Motor neuron (in vitro differentiated cells): Measurements from ENCODE around the gene SLC7A4. TPM values are rescaled to one million over a fixed set of nuclear protein-coding genes. Genes with fewer than 3 reads are reported as not detected.

Experiments used
- ATAC-seq, 8 experiments: fragments of 200-7000 bp; cut with Tn5 transposase; replicated peaks in 6 of 8; 2 replicates each; pipeline ENCODE4 v1.8.0; 2021; ENCODE audit warnings: mild to moderate bottlenecking in 8 of 8, moderate library complexity in 8 of 8
- H3K27ac ChIP-seq, 2 donors: fragments of 250-450 bp; sonication (Bioruptor Pico); 2 replicates each; pipeline ENCODE4 v1.9.0; 2021; ENCODE audit warnings: antibody characterized with exemption in 2 of 2, mild to moderate bottlenecking in 2 of 2, moderate library complexity in 1 of 2
- H3K4me1 ChIP-seq, 2 donors: fragments of 250-450 bp; sonication (Bioruptor Pico); replicated peaks in 1 of 2; 2 replicates each; pipeline ENCODE4 v1.6.1; 2021; ENCODE audit warnings: antibody characterized with exemption in 2 of 2, mild to moderate bottlenecking in 2 of 2, moderate library complexity in 1 of 2
- H3K4me3 ChIP-seq, 5 donors: fragments of 250-450 bp; sonication (Bioruptor Pico); 2 replicates each; pipeline ENCODE4 v1.9.0; 2021; ENCODE audit warnings: antibody characterized with exemption in 5 of 5, mild to moderate bottlenecking in 5 of 5, moderate library complexity in 4 of 5
- WGBS, 10 experiments: fragments of 450-650 bp; shearing (Covaris generic); methylation state at CpG; one replicate each; pipeline ENCODE4 v1.0.0; 2022; 5-methylcytosine and 5-hydroxymethylcytosine counted together
- in situ Hi-C, 9 experiments: fragments of 400-800 bp; cut with MboI; loops; one replicate each; pipeline ENCODE4 v1.15.0; 2021; ENCODE audit warnings: low sequenced_read_pairs in 9 of 9, low pct_unique_long_range_greater_than_20kb in 2 of 9; ENCODE audit not compliant: unreplicated experiment in 9 of 9
- total RNA-seq, 8 experiments: library from RNA; unstranded; fragments of 300-600 nt; gene quantifications; 2 replicates each; pipeline versions ENCODE4 v1.2.3 to v1.2.4, GENCODE V29; 2022

The SLC7A4 gene
- total RNA-seq, 8 experiments from 2014 or later = 0.15 to 1.5 (median 0.42) TPM

DNA sequence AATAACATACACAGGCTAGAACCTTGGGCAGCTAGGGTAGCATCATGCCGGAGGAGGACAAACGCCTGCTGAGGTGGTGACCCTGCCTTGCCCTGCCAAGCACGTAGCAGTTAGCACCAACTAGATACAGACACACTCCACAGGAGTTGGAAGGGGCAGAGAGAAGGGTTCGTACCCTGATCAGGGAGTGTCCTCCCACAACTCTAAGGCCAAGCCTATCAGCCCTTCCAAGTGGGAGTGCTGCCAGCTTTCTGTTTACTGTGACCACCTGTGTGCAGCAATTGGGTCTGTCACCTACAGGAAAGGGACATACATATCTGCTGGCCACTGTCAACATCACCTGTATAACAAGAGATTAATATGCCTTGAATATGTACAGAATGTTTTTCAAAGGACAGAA is 28.6 kb downstream of the SLC7A4 start:
- no peak overlapping the region for H3K27ac ChIP-seq
- WGBS, 10 experiments = 70 to 87% (median 80%) methylated on average over 1 to 3 of the region's 4 CpGs; no CpG with 5 or more reads in 4 of the 10 experiments
- no peak for ATAC-seq
- in situ Hi-C loops = loop anchor here in 2 of 9 experiments (25.0 kb wide), 2 partner anchors 91 to 109 kb away; partner anchors contain the start of gene CRKL (in 1 of the 2)
- H3K4me3 ChIP-seq = peak overlapping the region in 1 of 5 donors; percentile 81
- H3K4me1 ChIP-seq = peaks cover 17 to 23% of the 10 kb centered on the region in 2 donors

DNA sequence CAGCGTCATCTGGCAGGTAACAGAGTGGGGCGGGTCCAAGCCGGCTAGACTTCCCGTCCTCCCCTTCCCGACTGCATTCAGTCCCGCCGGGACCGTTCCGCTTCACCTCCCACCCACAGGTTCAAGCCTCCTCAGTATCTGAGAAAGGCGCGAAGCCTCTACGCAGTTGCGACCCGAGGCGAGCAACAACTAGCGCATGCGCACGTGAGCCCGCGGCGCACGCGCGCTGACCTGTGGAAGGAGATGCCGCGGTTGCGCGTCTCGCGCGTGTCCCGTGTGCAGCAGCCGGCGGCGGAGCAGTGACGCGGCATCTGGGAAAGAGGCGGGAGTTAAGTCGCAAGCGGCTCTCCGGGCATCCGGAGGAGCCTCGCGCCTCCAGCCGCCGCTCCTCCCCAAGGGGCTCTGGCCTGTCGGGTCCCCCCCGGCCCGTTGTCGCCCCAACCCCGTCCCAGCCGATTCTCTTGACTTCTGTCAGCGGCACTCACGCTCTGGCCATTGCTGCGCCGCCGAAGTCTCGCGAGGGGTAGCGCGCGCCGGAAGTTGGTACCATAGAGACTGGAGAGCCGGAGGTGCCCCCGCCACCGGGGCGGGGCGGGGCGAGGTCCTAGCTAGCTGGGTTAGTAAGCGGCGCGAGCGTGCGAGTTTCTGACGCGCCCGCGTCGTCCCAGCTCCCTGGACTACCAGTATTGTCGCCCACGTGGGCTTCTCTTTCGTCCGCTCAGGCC is 30.6 kb downstream of the SLC7A4 start, which contains the start of gene THAP7:
TSS of gene THAP7 (minus strand) at position 518 of the 725 bp plus-strand sequence. CDS start at position 311, 207 bp downstream.
- Histone ChIP-seq H3K27ac (peak within 1 kb of the TSS; percentile 98 to 100), H3K4me1 (peaks cover 17 to 23% of the 10 kb centered on the region in 2 donors), H3K4me3 (peak within 1 kb of the TSS; percentile 67 to 93 (median 84))
- in situ Hi-C loops = loop anchor here in 2 of 9 experiments (25.0 kb wide), 2 partner anchors 89 to 111 kb away; partner anchors contain the start of gene CRKL (in 1 of the 2)
- ATAC-seq = peak; percentile 82 to 93 (median 90)
- 0 to 5% (median 0%) methylated on average over 4 to 38 of the region's 83 CpGs; no CpG with 5 or more reads in 4 of the 10 experiments for WGBS, 10 experiments

DNA sequence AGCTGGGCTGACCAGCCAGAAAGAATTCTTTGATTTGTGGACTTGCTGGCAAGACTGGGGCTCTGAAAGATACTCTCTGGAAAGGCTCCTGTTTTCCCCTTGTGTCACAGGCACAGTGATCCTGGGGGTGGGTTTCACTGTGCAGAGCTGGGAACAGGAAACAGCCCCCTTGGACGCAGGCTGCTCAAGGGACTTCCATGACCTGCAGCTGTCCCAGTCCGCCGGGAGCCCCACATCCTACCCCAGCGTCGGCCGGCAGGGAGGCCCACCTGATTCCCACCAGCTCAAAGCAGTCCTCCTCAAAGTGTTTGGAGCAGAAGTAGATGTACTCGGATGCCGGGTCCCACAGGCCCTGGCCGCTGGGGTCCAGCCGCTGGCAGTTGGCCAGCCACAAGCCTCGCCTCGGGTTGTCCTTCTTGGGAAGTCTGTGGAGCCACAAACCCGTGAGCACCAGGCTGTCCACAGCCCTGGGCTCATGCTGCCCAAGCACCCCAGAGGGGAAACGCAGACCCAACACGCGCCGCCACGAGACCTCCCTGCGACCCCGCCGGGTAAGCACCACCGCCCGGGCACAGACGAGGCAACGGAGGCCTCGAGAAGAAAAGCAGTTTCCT is 31.3 kb downstream of the SLC7A4 start:
- Histone ChIP-seq H3K4me3 (peak overlapping the region; percentile 67 to 93 (median 84)), H3K27ac (peak overlapping the region; percentile 98 to 100), H3K4me1 (peaks cover 17 to 23% of the 10 kb centered on the region in 2 donors)
- in situ Hi-C loops = loop anchor here in 2 of 9 experiments (25.0 kb wide), 2 partner anchors 89 to 111 kb away; partner anchors contain the start of gene CRKL (in 1 of the 2)
- 0 to 14% (median 0%) methylated on average over 2 to 19 of the region's 26 CpGs; no CpG with 5 or more reads in 4 of the 10 experiments for WGBS, 10 experiments
- peak in 1 of 8 experiments; percentile 0 for ATAC-seq

DNA sequence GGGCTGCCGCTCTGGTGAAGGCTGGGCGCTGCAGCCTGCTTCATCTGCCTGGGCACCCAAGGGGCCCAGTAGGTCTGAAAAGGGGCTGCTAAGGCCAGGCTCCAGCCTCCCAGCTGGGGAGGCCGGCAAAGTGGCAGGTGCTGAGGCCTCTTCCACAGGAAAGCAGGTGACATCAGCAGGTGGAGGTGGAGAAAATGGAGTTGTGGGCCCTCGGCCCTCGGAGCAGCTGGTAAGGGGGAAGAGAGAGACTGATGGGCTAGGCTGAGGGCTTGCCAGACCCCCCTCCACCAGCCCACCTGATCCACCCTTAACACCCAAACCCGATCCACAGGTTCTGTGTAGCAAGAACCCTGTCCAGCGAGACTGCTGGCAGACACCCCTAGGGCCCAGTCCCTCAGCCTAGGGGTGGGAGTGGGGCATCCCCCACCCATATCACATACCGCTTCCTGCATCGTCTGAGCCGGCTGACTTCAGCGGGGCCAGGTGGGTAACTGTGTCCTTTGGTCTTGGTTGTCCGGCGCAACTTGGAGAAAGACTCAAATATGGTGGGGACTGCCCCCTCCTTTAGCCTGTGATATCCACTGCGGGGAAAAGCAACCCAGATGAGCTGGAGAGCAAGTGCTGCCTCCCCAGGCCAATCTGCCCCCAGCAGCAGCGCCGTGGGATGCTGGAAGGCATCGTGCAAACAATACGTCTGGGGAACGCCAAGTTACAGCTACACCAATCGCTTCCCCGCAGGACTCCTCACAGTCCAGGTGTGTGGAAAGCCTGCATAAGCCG is 32.0 kb downstream of the SLC7A4 start:
- in situ Hi-C loops = loop anchor here in 2 of 9 experiments (25.0 kb wide), 2 partner anchors 88 to 112 kb away; partner anchors contain the start of gene CRKL (in 1 of the 2)
- WGBS, 10 experiments = 20 to 55% (median 40%) methylated on average over 2 to 8 of the region's 22 CpGs; no CpG with 5 or more reads in 5 of the 10 experiments
- peak overlapping the region; percentile 98 to 100 for H3K27ac ChIP-seq
- H3K4me3 ChIP-seq = peak overlapping the region; percentile 67 to 93 (median 84)
- H3K4me1 ChIP-seq = peaks cover 17 to 23% of the 10 kb centered on the region in 2 donors
- no peak for ATAC-seq

DNA sequence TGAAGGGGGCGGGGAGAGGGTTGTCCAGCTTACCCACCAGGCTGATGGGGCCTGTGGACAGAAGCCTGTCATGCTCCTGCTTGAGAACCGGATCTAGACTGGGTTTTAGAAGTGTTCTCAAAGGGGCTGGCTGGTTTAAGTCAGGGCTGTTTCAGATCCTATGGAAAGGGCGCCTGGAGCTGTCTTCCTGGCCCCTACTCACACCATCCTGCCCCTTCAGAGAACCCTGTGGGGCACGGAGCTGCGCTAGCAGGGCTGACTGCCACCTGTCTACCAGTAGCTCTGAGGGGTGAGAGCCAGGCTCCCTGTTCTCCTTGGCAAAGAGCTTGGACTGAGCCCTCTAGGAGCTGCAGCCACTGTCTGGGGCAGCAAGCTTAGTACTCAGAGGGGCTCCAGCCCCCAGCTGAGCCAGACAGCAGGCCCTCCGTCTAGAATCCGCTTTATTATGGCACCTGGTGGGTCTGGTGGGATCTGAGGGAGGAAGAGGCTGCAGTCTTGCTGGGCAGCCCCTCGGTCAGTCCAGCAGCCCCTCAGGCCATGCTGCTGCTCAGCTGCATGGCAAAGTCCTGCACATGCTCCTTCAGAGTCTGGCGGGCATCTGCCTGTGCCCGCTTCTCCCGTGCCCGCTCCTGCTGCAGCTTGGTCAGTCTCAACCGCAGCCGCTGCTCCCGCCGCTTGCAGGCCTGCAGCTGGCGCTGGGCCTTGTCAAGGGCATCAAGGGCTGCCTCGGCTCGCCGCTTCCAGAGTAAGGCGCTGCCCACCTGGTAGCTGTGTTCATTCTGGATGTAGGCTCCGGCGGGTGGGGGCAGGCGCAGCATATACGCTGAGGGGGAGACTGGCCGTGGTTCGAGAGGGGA is 32.8 kb downstream of the SLC7A4 start:
- in situ Hi-C loops = loop anchor here in 2 of 9 experiments (25.0 kb wide), 2 partner anchors 87 to 113 kb away; partner anchors contain the start of gene CRKL (in 1 of the 2)
- Histone ChIP-seq H3K4me3 (peak overlapping the region in 3 of 5 donors; percentile 81 to 93 (median 84)), H3K4me1 (peaks cover 17 to 23% of the 10 kb centered on the region in 2 donors), H3K27ac (peak overlapping the region in 1 of 2 donors; percentile 100)
- 90 to 100% (median 97%) methylated on average over 2 to 8 of the region's 27 CpGs; no CpG with 5 or more reads in 6 of the 10 experiments for WGBS, 10 experiments
- ATAC-seq = no peak

DNA sequence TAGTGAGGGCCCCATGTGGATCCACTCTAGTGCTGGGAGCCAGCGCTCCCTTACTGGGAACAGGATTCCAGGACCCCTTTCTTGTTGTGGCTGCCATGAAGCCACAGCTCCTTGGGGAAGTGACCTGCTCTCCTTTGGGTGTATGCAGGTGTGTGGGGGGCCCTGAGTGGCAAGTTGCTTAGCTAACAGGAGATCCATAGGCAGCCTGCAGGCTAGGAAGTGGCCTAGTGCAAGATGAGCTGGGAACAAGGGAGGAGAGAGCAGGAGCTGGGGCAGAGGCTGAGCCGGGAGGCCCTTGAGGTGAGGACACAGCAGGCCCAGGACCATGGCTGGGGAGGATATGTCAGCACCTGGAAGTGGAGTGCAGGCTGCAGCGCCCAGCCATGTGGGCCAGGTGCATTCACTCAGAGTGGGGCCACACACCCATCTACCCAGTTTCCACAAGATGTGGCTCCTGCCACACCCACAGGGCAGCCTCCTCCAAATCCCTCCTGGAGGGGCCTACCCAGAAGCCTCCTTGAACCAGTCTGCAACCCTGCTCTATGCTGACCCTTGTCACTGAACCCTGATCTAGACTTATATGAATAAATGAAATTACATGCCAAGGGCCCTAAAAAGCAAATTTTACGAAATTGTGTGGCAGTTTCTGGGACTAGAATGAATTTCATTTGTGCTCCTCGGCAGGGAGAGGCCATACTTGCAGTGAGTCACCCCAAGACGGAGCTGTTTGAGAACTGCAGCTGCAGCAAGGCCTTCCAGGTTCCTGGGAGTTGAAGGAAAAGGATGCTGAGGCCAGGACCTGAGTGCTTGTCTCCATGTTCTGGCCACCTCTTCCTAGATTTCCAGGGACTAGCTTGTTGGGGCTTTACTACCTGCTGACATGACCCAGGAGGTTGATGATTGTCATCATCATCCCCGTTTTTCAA is 33.7 kb downstream of the SLC7A4 start:
- Histone ChIP-seq H3K27ac (no peak overlapping the region), H3K4me1 (peaks cover 16 to 20% of the 10 kb centered on the region in 2 donors), H3K4me3 (no peak overlapping the region)
- WGBS, 10 experiments = 40 to 100% (median 65%) methylated on average over 1 to 5 of the region's 7 CpGs; no CpG with 5 or more reads in 1 of the 10 experiments
- no peak for ATAC-seq
- in situ Hi-C loops = no loop called here

DNA sequence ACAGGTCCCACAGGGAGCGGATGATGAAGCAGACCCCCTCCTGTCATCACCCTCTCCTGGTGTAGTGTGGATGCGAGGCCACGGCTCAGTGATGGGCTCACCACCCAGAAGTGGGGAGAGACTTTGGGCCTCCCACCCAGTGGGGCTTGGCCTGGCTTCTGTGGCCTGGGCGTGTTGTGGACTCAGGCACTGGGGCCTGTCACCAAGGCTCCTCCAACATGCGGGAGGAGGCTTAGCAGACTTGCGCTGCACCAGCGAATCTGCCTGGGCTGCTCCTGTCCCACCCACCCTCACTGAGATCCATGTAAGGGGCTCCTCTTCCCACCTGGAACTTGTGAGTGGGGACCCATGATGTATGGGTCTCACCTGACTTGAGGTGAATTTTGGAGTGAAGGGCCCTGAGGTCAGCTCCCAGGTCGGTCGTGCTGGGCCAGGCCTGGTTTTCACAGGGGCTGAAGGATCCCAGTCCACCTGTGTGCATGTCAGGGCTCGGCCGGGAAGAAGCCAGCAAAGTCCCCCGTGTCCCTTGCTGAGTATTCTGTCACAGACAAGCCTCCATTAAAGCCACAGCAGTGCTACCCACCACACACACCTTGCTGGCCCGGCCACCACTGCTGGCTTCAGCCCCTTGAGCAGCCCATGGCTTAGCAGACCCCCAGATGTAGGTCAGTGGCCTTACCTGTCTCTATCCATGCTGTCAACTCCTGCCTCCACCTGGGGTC is 34.7 kb downstream of the SLC7A4 start:
- Histone ChIP-seq H3K27ac (no peak overlapping the region), H3K4me1 (peaks cover 11 to 13% of the 10 kb centered on the region in 2 donors), H3K4me3 (no peak overlapping the region)
- in situ Hi-C loops = no loop called here
- no peak for ATAC-seq
- 80 to 100% (median 100%) methylated on average over 1 to 5 of the region's 13 CpGs; no CpG with 5 or more reads in 3 of the 10 experiments for WGBS, 10 experiments

DNA sequence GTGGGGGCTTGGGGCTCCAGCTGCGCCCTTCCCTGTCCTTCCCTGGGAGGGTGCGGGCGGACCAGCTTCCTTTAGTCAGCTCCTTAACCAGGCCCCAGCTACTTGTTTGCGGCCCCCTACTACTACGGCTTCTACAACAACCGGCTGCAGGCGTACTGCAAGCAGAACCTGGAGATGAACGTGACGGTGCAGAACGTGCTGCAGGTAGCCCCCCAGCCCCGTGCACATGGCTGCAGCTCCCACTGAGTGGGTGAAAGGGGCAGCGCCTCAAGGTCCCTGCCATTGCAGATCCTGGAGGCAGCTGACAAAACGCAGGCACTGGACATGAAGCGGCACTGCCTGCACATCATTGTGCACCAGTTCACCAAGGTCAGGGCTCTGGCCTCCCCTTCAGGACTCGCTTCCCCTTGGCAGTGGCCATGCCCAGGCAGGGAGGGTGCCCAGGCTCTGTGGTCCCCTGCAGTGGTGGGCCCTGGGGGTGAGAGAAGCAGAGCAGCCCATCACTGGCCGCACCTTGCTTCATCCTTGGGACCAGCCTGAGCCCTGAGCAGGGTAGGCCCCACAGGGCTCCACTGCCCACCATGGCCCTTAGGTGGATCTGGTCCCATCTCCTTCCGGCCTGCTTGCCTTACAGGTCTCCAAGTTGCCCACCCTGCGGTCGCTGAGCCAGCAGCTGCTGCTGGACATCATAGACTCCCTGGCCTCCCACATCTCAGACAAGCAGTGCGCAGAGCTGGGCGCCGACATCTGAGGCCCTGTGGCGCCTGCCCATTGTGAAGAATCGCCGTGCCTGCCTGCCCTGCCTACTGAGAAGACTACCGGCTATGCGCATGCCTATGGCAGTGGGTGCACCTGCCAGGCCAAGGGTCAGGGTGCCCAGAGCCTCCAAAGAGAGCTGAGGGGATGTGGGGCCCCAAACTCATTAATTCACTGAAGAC is 35.5 kb downstream of the SLC7A4 start:
- in situ Hi-C loops = no loop called here
- no peak for ATAC-seq
- WGBS, 10 experiments = 70 to 100% (median 83%) methylated on average over 1 to 9 of the region's 27 CpGs; no CpG with 5 or more reads in 3 of the 10 experiments

DNA sequence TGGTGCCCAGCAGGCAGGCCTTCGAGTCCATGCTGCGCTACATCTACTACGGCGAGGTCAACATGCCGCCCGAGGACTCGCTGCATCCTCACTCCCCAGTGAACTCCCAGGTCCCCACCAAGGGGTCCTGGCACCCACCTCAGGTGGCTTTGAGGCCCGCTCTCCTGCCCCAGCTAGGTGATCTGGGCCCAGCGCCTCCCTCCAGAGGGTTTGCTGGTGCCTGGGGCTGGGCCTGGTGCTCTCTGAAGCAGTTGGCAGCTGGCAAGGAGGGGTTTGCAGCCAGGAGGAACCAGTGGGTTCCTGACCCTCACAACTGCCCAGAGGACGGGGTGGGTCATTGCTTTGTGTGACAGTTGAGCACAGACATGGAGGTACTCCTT is 36.3 kb downstream of the SLC7A4 start:
- ATAC-seq = no peak
- H3K4me3 ChIP-seq = no peak overlapping the region
- H3K4me1 ChIP-seq = peaks cover 11 to 13% of the 10 kb centered on the region in 2 donors
- peak overlapping the region in 1 of 2 donors; percentile 43 for H3K27ac ChIP-seq
- WGBS, 10 experiments = 82% methylated on average over 4 of the region's 10 CpGs; no CpG with 5 or more reads in 9 of the 10 experiments
- in situ Hi-C loops = no loop called here

More for the DNA sequence above, 35.5 kb downstream of the SLC7A4 start:
- Histone ChIP-seq H3K4me3 (no peak overlapping the region), H3K4me1 (peaks cover 11 to 13% of the 10 kb centered on the region in 2 donors), H3K27ac (no peak overlapping the region)
